ENCODE data around the gene STK25.

DNA sequence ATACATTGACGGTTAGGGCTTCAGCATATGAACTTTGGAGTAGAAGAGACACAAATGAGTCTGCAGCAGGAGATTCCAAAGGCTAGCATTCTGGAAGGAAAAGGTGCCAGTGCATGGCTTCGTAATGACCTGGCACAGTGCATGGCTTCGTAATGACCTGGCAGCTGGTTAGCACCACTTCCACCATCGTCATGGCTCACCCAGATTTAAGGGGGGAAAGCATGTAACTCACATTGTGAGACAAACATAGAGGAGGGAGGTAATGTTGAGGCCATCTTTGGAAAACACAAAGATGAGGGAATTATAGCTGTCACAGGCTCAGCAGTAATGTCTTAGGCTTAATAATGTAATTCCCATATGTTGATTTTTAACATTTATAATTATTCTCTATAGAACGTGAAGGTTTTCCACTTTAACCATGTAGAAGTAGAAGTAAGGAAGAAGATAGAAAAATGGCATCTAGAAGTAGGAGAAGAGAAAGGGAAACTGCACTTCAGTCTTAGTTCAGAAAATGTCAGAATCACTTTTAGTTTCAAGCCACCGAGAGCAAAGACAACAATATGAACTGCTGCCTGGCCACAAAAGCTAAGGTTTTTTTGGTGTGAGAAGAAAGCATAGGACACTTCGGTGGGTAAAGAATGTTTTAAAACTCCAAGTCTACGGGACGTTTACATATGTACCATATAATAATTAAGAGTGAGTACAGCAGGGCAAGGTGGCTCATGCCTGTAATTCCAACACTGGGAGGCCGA, 6.8 kb upstream of the STK25 start:
- TF ChIP-seq TAF1 (IDR thresholded peaks at IDR 0.05; ENCODE audit: borderline replicate concordance, low read depth, low read length) = no peak
- no peak for TF ChIP-seq POLR2A (IDR thresholded peaks at IDR 0.05; ENCODE audit: low read depth, low read length)
